GM23338 (cell line): ENCODE measurements around the gene CES3. TPM values are rescaled to one million over a fixed set of nuclear protein-coding genes. Genes with fewer than 3 reads are reported as not detected.

Experiments used
- ATAC-seq: fragments of 200-7000 bp; cut with Tn5 transposase; 3 replicates; pipeline ENCODE4 v1.9.1; 2020
- DNase-seq: peaks from one replicate; pipeline ENCODE4 v3.0.0-alpha.2; 2015; ENCODE audit warnings: low spot score
- H2AFZ ChIP-seq: fragments of 200-600 bp; sonication (generic); 2 replicates; pipeline ENCODE4 v1.8.0; 2016; ENCODE audit warnings: antibody characterized with exemption, mild to moderate bottlenecking, moderate library complexity
- H3F3A ChIP-seq: fragments of 200-600 bp; sonication (generic); replicated peaks from 2 replicates; pipeline ENCODE4 v1.8.0; 2017; ENCODE audit warnings: antibody characterized with exemption, mixed run types, low read depth
- H3K27ac ChIP-seq: fragments of 200-600 bp; sonication (generic); 2 replicates; pipeline ENCODE4 v1.6.1; 2016; ENCODE audit warnings: low read depth
- H3K27me3 ChIP-seq: fragments of 200-600 bp; sonication (generic); 2 replicates; pipeline ENCODE4 v1.8.0; 2016; ENCODE audit warnings: mild to moderate bottlenecking, mixed run types, moderate library complexity; ENCODE audit not compliant: insufficient read depth
- H3K36me3 ChIP-seq: fragments of 200-600 bp; sonication (generic); 2 replicates; pipeline ENCODE4 v1.8.0; 2016; ENCODE audit warnings: mild to moderate bottlenecking; ENCODE audit not compliant: insufficient read depth
- H3K4me1 ChIP-seq: fragments of 200-600 bp; sonication (generic); 2 replicates; pipeline ENCODE4 v1.8.0; 2016; ENCODE audit warnings: mild to moderate bottlenecking, moderate library complexity; ENCODE audit not compliant: insufficient read depth
- H3K4me2 ChIP-seq: fragments of 200-600 bp; sonication (generic); 2 replicates; pipeline ENCODE4 v1.7.1; 2017; ENCODE audit warnings: mixed run types
- H3K4me3 ChIP-seq: fragments of 200-600 bp; sonication (generic); 2 replicates; pipeline ENCODE4 v1.6.1; 2016; ENCODE audit warnings: mixed run types
- H3K79me2 ChIP-seq: fragments of 200-600 bp; sonication (generic); replicated peaks from 2 replicates; pipeline ENCODE4 v1.8.0; 2017; ENCODE audit warnings: mild to moderate bottlenecking; ENCODE audit not compliant: insufficient read depth
- H3K9me2 ChIP-seq: fragments of 200-600 bp; sonication (generic); 2 replicates; pipeline ENCODE4 v1.8.0; 2017; ENCODE audit not compliant: insufficient read depth
- H4K20me1 ChIP-seq: fragments of 200-600 bp; sonication (generic); replicated peaks from 2 replicates; pipeline ENCODE4 v1.8.0; 2017; ENCODE audit warnings: mild to moderate bottlenecking; ENCODE audit not compliant: insufficient read depth
- H3K27ac Mint-ChIP-seq: 2 replicates; pipeline ENCODE4 v1.8.0; 2020; ENCODE audit warnings: inconsistent platforms, mild to moderate bottlenecking, moderate library complexity, mixed read lengths
- H3K27me3 Mint-ChIP-seq: 3 replicates; pipeline ENCODE4 v1.8.0; 2022; ENCODE audit warnings: low read depth, mild to moderate bottlenecking, moderate library complexity, mixed read lengths, inconsistent platforms; ENCODE audit not compliant: insufficient read depth, poor library complexity
- H3K36me3 Mint-ChIP-seq: 3 replicates; pipeline ENCODE4 v1.8.0; 2021; ENCODE audit warnings: low read depth, mild to moderate bottlenecking, inconsistent platforms, moderate library complexity, mixed read lengths
- H3K4me1 Mint-ChIP-seq: 3 replicates; pipeline ENCODE4 v1.8.0; 2020; ENCODE audit warnings: mild to moderate bottlenecking, inconsistent platforms, mixed read lengths
- H3K4me3 Mint-ChIP-seq: 3 replicates; pipeline ENCODE4 v1.8.0; 2021; ENCODE audit warnings: moderate library complexity, mild to moderate bottlenecking, inconsistent platforms, mixed read lengths
- H3K9me3 Mint-ChIP-seq: 3 replicates; pipeline ENCODE4 v1.8.0; 2020; ENCODE audit warnings: moderate library complexity, mild to moderate bottlenecking, inconsistent platforms, mixed read lengths
- CTCF ChIP-seq, 2 experiments: fragments of 200-600 bp in 1 of 2; sonication (generic) in 1 of 2; conservative IDR thresholded peaks; 2 replicates each; pipeline versions ENCODE4 v1.5.1 to v1.6.1; 2016 to 2017; ENCODE audit warnings: antibody characterized with exemption in 2 of 2, low read depth in 2 of 2, mild to moderate bottlenecking in 2 of 2, moderate library complexity in 1 of 2
- ETS1 ChIP-seq: IDR thresholded peaks from 2 replicates; pipeline ENCODE4 v1.6.1; 2016; ENCODE audit warnings: antibody characterized with exemption
- EZH2 ChIP-seq: fragments of 200-600 bp; sonication (generic); IDR thresholded peaks from one replicate; pipeline ENCODE4 v1.8.0; 2017; ENCODE audit warnings: antibody characterized with exemption, mild to moderate bottlenecking, low read depth; ENCODE audit not compliant: unreplicated experiment
- EZH2phosphoT487 ChIP-seq: fragments of 200-600 bp; sonication (generic); IDR thresholded peaks from one replicate; pipeline ENCODE4 v1.8.1; 2018; ENCODE audit warnings: antibody characterized with exemption; ENCODE audit not compliant: unreplicated experiment
- JUNB ChIP-seq: IDR thresholded peaks from one replicate; pipeline ENCODE4 v1.6.1; 2016; ENCODE audit warnings: antibody characterized with exemption; ENCODE audit not compliant: unreplicated experiment
- NANOG ChIP-seq: IDR thresholded peaks from 2 replicates; pipeline ENCODE4 v1.6.1; 2016; ENCODE audit warnings: antibody characterized with exemption, borderline replicate concordance
- POLR2AphosphoS5 ChIP-seq: IDR thresholded peaks from 2 replicates; pipeline ENCODE4 v1.6.1; 2016; ENCODE audit warnings: antibody characterized with exemption, low read depth
- REST ChIP-seq: IDR thresholded peaks from one replicate; pipeline ENCODE4 v1.6.1; 2018; ENCODE audit warnings: antibody characterized with exemption; ENCODE audit not compliant: unreplicated experiment
- STAT1 ChIP-seq: IDR thresholded peaks from one replicate; pipeline ENCODE4 v1.6.1; 2016; ENCODE audit warnings: antibody characterized with exemption; ENCODE audit not compliant: unreplicated experiment
- ZNF114 ChIP-seq: fragments of 250-450 bp; sonication (Bioruptor Pico); IDR thresholded peaks from 2 replicates; pipeline ENCODE4 v1.5.0; 2020; ENCODE audit warnings: mild to moderate bottlenecking, moderate library complexity
- ZNF331 ChIP-seq: fragments of 250-450 bp; sonication (Bioruptor Pico); IDR thresholded peaks from 2 replicates; pipeline ENCODE4 v1.5.0; 2020; ENCODE audit warnings: low read depth, mild to moderate bottlenecking, moderate library complexity
- ZNF462 ChIP-seq: fragments of 250-450 bp; sonication (Bioruptor Pico); IDR thresholded peaks from 2 replicates; pipeline ENCODE4 v1.5.0; 2020; ENCODE audit warnings: mild to moderate bottlenecking, moderate library complexity
- polyA plus RNA-seq: library from polyadenylated mRNA; unstranded; fragments of >200 nt; fragmentation: Nextera tagmentation; extraction: Ambion mirVana; gene quantifications from 2 replicates; pipeline ENCODE4 v1.2.1, GENCODE V29; 2016
- total RNA-seq: library from RNA; depleted of rRNA; stranded (reverse); fragments of >200 nt; shearing (Covaris generic); gene quantifications from 2 replicates; pipeline ENCODE4 v1.2.3, GENCODE V29; 2014

Gene CES3
- total and polyA plus RNA-seq, 2 experiments from 2014 or later = 0.55 to 1.0 TPM

- peaks cover 3% of the 10 kb centered on the region; the same call in 1 of the 3 replicates for H3K4me1 Mint-ChIP-seq
Measured at GRCh38 chr16:66970775-66971720, 10.0 kb downstream of the CES3 start.

More at GRCh38 chr16:66970775-66971720, 10.0 kb downstream of the CES3 start:
- no peak for DNase-seq
- no peaks in the 10 kb centered on the region for H3K79me2 ChIP-seq
- H3K27ac ChIP-seq = no peak overlapping the region
- no peak for ATAC-seq
- no peaks in the 10 kb centered on the region for H4K20me1 ChIP-seq
- no peak overlapping the region for H3K4me3 ChIP-seq
- H3K27ac Mint-ChIP-seq = no peak overlapping the region
- H3K36me3 ChIP-seq = no peaks in the 10 kb centered on the region
- H3K27me3 ChIP-seq = no peaks in the 10 kb centered on the region
- H3K9me2 ChIP-seq = no peaks in the 10 kb centered on the region
- H3F3A ChIP-seq = no peaks in the 10 kb centered on the region
- H3K27me3 Mint-ChIP-seq = peaks cover 5% of the 10 kb centered on the region
- H3K4me2 ChIP-seq = no peak overlapping the region
- no peaks in the 10 kb centered on the region; the same call in 2 of the 3 replicates for H3K9me3 Mint-ChIP-seq
- H2AFZ ChIP-seq = no peak overlapping the region
- no peaks in the 10 kb centered on the region for H3K4me1 ChIP-seq
- TF ChIP-seq STAT1 = no peak
- no peak for TF ChIP-seq POLR2AphosphoS5
- TF ChIP-seq REST = no peak
- TF ChIP-seq ZNF331 (CRISPR knock-in tag) = no peak
- no peak for TF ChIP-seq NANOG
- no peak for TF ChIP-seq EZH2phosphoT487
- TF ChIP-seq JUNB = no peak
- TF ChIP-seq EZH2 = no peak
- no peak for TF ChIP-seq ZNF114 (CRISPR knock-in tag)
- TF ChIP-seq ZNF462 (CRISPR knock-in tag) = no peak
- TF ChIP-seq CTCF (conservative IDR thresholded peaks at IDR 0.05; ENCODE audit: low read depth in 2 of 2) = no peak
- no peak for TF ChIP-seq ETS1
- H3K36me3 Mint-ChIP-seq = no peaks in the 10 kb centered on the region
- no peak overlapping the region for H3K4me3 Mint-ChIP-seq
